T-helper 1 cell treated with Interleukin-12 subunit alpha and Interleukin-12 subunit beta and Interleukin-4 antibody, amounts not matched to agents 30 μg/mL and 1 μg/mL, for 36 hours (primary cell): ENCODE results near the gene IL15RA.
"Not testable (repeated sequence)": the region's sequence is repeated elsewhere in the genome, so short reads cannot be mapped to it uniquely, and the experiment has no call there.

Experiments used
- H3K27ac Mint-ChIP-seq: one replicate; pipeline ENCODE4 v1.8.0; 2021; ENCODE audit warnings: mild to moderate bottlenecking, mixed read lengths
- H3K27me3 Mint-ChIP-seq: one replicate; pipeline ENCODE4 v1.8.0; 2021; ENCODE audit warnings: low read depth, mixed read lengths
- H3K36me3 Mint-ChIP-seq: one replicate; pipeline ENCODE4 v1.8.0; 2021; ENCODE audit warnings: low read depth, mixed read lengths
- H3K4me1 Mint-ChIP-seq: one replicate; pipeline ENCODE4 v1.8.0; 2021; ENCODE audit warnings: low read depth, mixed read lengths
- H3K4me3 Mint-ChIP-seq: one replicate; pipeline ENCODE4 v1.8.0; 2021; ENCODE audit warnings: mild to moderate bottlenecking, moderate library complexity, mixed read lengths
- H3K9me3 Mint-ChIP-seq: one replicate; pipeline ENCODE4 v1.8.0; 2021; ENCODE audit warnings: mixed read lengths

The IL15RA gene

GRCh38 chr10:5921746-5922145, 55.6 kb downstream of the IL15RA start:
- Mint-ChIP-seq H3K4me1 (no peaks in the 10 kb centered on the region), H3K4me3 (no peak overlapping the region), H3K36me3 (peaks cover 60% of the 10 kb centered on the region), H3K27ac (no peak overlapping the region), H3K9me3 (no peaks in the 10 kb centered on the region), H3K27me3 (no peaks in the 10 kb centered on the region)

GRCh38 chr10:5919568-5919967, 57.8 kb downstream of the IL15RA start:
- H3K4me3 Mint-ChIP-seq: no peak overlapping the region
- H3K27ac Mint-ChIP-seq: no peak overlapping the region
- no peaks in the 10 kb centered on the region for H3K9me3 Mint-ChIP-seq
- H3K4me1 Mint-ChIP-seq: no peaks in the 10 kb centered on the region
- peaks cover 70% of the 10 kb centered on the region for H3K36me3 Mint-ChIP-seq
- H3K27me3 Mint-ChIP-seq: no peaks in the 10 kb centered on the region

GRCh38 chr10:5918763-5919162, 58.6 kb downstream of the IL15RA start:
- H3K36me3 Mint-ChIP-seq: peaks cover 70% of the 10 kb centered on the region
- H3K4me3 Mint-ChIP-seq: no peak overlapping the region
- no peaks in the 10 kb centered on the region for H3K27me3 Mint-ChIP-seq

GRCh38 chr10:5917305-5917704, 60.0 kb downstream of the IL15RA start:
- no peak overlapping the region for H3K27ac Mint-ChIP-seq
- H3K36me3 Mint-ChIP-seq: peaks cover 71% of the 10 kb centered on the region
- no peaks in the 10 kb centered on the region for H3K4me1 Mint-ChIP-seq
- H3K4me3 Mint-ChIP-seq: no peak overlapping the region
- H3K9me3 Mint-ChIP-seq: no peaks in the 10 kb centered on the region
- H3K27me3 Mint-ChIP-seq: no peaks in the 10 kb centered on the region

More at GRCh38 chr10:5918763-5919162, 58.6 kb downstream of the IL15RA start:
- no peaks in the 10 kb centered on the region for H3K4me1 Mint-ChIP-seq
- H3K9me3 Mint-ChIP-seq: no peaks in the 10 kb centered on the region
- H3K27ac Mint-ChIP-seq: no peak overlapping the region

- Mint-ChIP-seq H3K27ac (no peak overlapping the region), H3K36me3 (peaks cover 61% of the 10 kb centered on the region), H3K27me3 (no peaks in the 10 kb centered on the region)
Observed at GRCh38 chr10:5915451-5915850, 61.9 kb downstream of the IL15RA start.

GRCh38 chr10:5913736-5914135, 63.6 kb downstream of the IL15RA start:
- H3K4me3 Mint-ChIP-seq: no peak overlapping the region
- no peaks in the 10 kb centered on the region for H3K4me1 Mint-ChIP-seq
- no peaks in the 10 kb centered on the region for H3K27me3 Mint-ChIP-seq
- H3K27ac Mint-ChIP-seq: no peak overlapping the region
- H3K36me3 Mint-ChIP-seq: peaks cover 62% of the 10 kb centered on the region
- H3K9me3 Mint-ChIP-seq: no peaks in the 10 kb centered on the region

More at GRCh38 chr10:5915451-5915850, 61.9 kb downstream of the IL15RA start:
- Mint-ChIP-seq H3K9me3 (no peaks in the 10 kb centered on the region), H3K4me1 (no peaks in the 10 kb centered on the region), H3K4me3 (no peak overlapping the region)

GRCh38 chr10:5911670-5912069, 65.7 kb downstream of the IL15RA start:
- no peak overlapping the region for H3K27ac Mint-ChIP-seq
- H3K36me3 Mint-ChIP-seq: peaks cover 57% of the 10 kb centered on the region
- no peaks in the 10 kb centered on the region for H3K9me3 Mint-ChIP-seq
- H3K4me1 Mint-ChIP-seq: peaks cover 4% of the 10 kb centered on the region
- H3K4me3 Mint-ChIP-seq: no peak overlapping the region
- no peaks in the 10 kb centered on the region for H3K27me3 Mint-ChIP-seq

- no peaks in the 10 kb centered on the region for H3K9me3 Mint-ChIP-seq
- H3K27me3 Mint-ChIP-seq: no peaks in the 10 kb centered on the region
- H3K36me3 Mint-ChIP-seq: peaks cover 58% of the 10 kb centered on the region
- H3K4me3 Mint-ChIP-seq: no peak overlapping the region
- H3K4me1 Mint-ChIP-seq: peaks cover 8% of the 10 kb centered on the region
- no peak overlapping the region for H3K27ac Mint-ChIP-seq
Observed at GRCh38 chr10:5910323-5911100, 66.8 kb downstream of the IL15RA start.

GRCh38 chr10:5908676-5909075, 68.7 kb downstream of the IL15RA start:
- H3K9me3 Mint-ChIP-seq, H3K4me3 Mint-ChIP-seq, H3K27ac Mint-ChIP-seq, H3K27me3 Mint-ChIP-seq: not testable (repeated sequence)
- peaks cover 15% of the 10 kb centered on the region for H3K4me1 Mint-ChIP-seq
- H3K36me3 Mint-ChIP-seq: peaks cover 55% of the 10 kb centered on the region

- H3K36me3 Mint-ChIP-seq: peaks cover 57% of the 10 kb centered on the region
- peaks cover 4% of the 10 kb centered on the region for H3K9me3 Mint-ChIP-seq
- H3K27ac Mint-ChIP-seq: no peak overlapping the region
- no peaks in the 10 kb centered on the region for H3K27me3 Mint-ChIP-seq
- H3K4me1 Mint-ChIP-seq: peaks cover 16% of the 10 kb centered on the region
- no peak overlapping the region for H3K4me3 Mint-ChIP-seq
Observed at GRCh38 chr10:5906651-5907050, 70.7 kb downstream of the IL15RA start.

- Mint-ChIP-seq H3K4me1 (peaks cover 16% of the 10 kb centered on the region), H3K36me3 (peaks cover 56% of the 10 kb centered on the region), H3K4me3 (no peak overlapping the region), H3K9me3 (peaks cover 4% of the 10 kb centered on the region), H3K27me3 (no peaks in the 10 kb centered on the region), H3K27ac (no peak overlapping the region)
Observed at GRCh38 chr10:5905854-5906507, 71.4 kb downstream of the IL15RA start.

- peak overlapping the region; percentile 57 for H3K27ac Mint-ChIP-seq
- no peaks in the 10 kb centered on the region for H3K27me3 Mint-ChIP-seq
- peaks cover 51% of the 10 kb centered on the region for H3K36me3 Mint-ChIP-seq
- H3K4me1 Mint-ChIP-seq: peaks cover 16% of the 10 kb centered on the region
- peaks cover 4% of the 10 kb centered on the region for H3K9me3 Mint-ChIP-seq
- no peak overlapping the region for H3K4me3 Mint-ChIP-seq
Observed at GRCh38 chr10:5904227-5904626, 73.1 kb downstream of the IL15RA start.

GRCh38 chr10:5903563-5903962, 73.8 kb downstream of the IL15RA start:
- peaks cover 45% of the 10 kb centered on the region for H3K36me3 Mint-ChIP-seq

GRCh38 chr10:5902511-5903274, 74.7 kb downstream of the IL15RA start:
- peaks cover 12% of the 10 kb centered on the region for H3K9me3 Mint-ChIP-seq
- H3K36me3 Mint-ChIP-seq: peaks cover 48% of the 10 kb centered on the region
- H3K4me1 Mint-ChIP-seq: peaks cover 14% of the 10 kb centered on the region
- H3K27me3 Mint-ChIP-seq: no peaks in the 10 kb centered on the region
- no peak overlapping the region for H3K4me3 Mint-ChIP-seq
- no peak overlapping the region for H3K27ac Mint-ChIP-seq

More at GRCh38 chr10:5903563-5903962, 73.8 kb downstream of the IL15RA start:
- H3K4me3 Mint-ChIP-seq: no peak overlapping the region
- H3K4me1 Mint-ChIP-seq: peaks cover 16% of the 10 kb centered on the region
- H3K27ac Mint-ChIP-seq: no peak overlapping the region
- H3K9me3 Mint-ChIP-seq: peaks cover 4% of the 10 kb centered on the region
- H3K27me3 Mint-ChIP-seq: no peaks in the 10 kb centered on the region
